NB4 (cell line): ENCODE measurements around the gene EVA1C.

Experiments
- DNase-seq: peaks from one replicate; pipeline ENCODE4 v3.0.0; 2010; ENCODE audit warnings: low read depth
- H3K4me3 ChIP-seq: one replicate; pipeline ENCODE4 v1.5.1; 2011; ENCODE audit warnings: mild to moderate bottlenecking, low read depth, low read length, moderate library complexity
- MYC ChIP-seq: IDR thresholded peaks from 2 replicates; pipeline ENCODE4 v1.6.1; 2011; ENCODE audit warnings: low read depth, low read length
- POLR2A ChIP-seq: IDR thresholded peaks from 2 replicates; pipeline ENCODE4 v1.6.1; 2011; ENCODE audit warnings: mild to moderate bottlenecking; ENCODE audit not compliant: insufficient read length; ENCODE audit errors: extremely low read depth
- TF ChIP-seq, protein P1 (sequence below): IDR thresholded peaks from one replicate; pipeline ENCODE4 v1.5.1; 2012; ENCODE audit warnings: low read depth, low read length
- TF ChIP-seq, protein P2 (sequence below): IDR thresholded peaks from 2 replicates; pipeline ENCODE4 v1.6.1; 2011; ENCODE audit warnings: low read depth, low read length

EVA1C gene

DNA sequence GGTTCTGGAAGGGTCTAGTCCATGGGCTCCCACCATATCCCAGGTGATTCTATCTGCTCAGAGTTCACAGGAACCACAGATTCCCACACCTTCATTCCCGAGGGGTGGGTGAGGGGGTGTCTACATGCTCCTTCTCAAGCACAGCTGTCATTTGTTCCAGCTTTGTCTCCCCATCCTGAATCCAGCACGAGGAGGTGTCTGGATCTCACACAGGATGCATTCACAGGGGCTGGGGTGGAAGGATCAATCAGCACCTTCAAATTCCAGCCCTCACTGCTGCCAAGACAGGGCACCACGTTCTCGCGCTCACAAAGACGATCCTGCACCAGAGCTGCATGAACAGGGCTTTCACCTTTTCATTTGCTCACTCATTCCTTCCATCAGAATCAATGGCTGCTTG is 120.1 kb downstream of the EVA1C start:
- DNase-seq: no peak
- TF ChIP-seq MYC (no peak), POLR2A (no peak)
- TF ChIP-seq, protein P1, sequence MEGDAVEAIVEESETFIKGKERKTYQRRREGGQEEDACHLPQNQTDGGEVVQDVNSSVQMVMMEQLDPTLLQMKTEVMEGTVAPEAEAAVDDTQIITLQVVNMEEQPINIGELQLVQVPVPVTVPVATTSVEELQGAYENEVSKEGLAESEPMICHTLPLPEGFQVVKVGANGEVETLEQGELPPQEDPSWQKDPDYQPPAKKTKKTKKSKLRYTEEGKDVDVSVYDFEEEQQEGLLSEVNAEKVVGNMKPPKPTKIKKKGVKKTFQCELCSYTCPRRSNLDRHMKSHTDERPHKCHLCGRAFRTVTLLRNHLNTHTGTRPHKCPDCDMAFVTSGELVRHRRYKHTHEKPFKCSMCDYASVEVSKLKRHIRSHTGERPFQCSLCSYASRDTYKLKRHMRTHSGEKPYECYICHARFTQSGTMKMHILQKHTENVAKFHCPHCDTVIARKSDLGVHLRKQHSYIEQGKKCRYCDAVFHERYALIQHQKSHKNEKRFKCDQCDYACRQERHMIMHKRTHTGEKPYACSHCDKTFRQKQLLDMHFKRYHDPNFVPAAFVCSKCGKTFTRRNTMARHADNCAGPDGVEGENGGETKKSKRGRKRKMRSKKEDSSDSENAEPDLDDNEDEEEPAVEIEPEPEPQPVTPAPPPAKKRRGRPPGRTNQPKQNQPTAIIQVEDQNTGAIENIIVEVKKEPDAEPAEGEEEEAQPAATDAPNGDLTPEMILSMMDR: no peak
- TF ChIP-seq, protein P2, sequence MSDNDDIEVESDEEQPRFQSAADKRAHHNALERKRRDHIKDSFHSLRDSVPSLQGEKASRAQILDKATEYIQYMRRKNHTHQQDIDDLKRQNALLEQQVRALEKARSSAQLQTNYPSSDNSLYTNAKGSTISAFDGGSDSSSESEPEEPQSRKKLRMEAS: no peak

DNA sequence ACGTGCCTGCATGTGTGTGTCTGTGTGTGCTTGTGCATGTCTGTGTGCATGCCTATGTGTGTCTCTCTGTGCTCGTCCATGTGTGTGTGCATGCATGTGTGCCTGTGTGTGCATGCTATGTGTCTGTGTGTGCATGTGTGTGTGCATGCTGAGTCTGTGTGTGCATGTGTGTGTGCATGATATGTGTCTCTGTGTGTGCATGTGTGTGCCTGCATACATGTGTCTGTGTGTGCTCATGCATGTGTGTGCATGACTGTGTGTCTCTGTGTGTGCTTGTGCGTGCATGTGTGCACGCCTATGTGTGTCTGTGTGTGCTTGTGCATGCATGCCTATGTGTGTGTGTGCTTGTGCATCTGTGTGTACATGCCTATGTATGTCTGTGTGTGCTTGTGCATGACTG is 120.5 kb downstream of the EVA1C start:
- H3K4me3 ChIP-seq: no peak overlapping the region
- TF ChIP-seq MYC: no peak
- TF ChIP-seq, protein P1: no peak
- TF ChIP-seq, protein P2: no peak
- TF ChIP-seq POLR2A: no peak
- no peak for DNase-seq

More for the DNA sequence above, 120.1 kb downstream of the EVA1C start:
- H3K4me3 ChIP-seq: no peak overlapping the region

DNA sequence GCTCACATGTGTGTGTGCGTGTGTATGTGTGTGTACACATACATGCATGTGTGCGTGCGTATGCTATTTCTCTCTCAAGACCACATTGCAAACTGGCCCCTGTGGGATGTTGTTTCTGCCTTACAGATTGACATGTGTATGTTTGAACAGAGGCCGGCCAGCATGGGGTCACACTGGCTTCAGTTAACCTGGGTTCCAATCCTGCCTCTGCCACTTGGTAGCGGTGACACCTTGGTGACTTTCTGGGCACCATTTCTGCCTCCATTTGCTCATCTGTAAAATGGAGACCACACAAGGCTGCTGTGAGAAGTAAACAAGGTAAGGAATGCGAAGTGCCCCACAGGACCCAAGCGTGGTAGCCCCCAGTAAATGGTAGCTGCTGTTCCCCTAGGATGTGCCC is 121.1 kb downstream of the EVA1C start:
- H3K4me3 ChIP-seq: no peak overlapping the region
- no peak for DNase-seq
- TF ChIP-seq, protein P2: no peak
- TF ChIP-seq POLR2A (no peak), MYC (no peak)
- TF ChIP-seq, protein P1: no peak

DNA sequence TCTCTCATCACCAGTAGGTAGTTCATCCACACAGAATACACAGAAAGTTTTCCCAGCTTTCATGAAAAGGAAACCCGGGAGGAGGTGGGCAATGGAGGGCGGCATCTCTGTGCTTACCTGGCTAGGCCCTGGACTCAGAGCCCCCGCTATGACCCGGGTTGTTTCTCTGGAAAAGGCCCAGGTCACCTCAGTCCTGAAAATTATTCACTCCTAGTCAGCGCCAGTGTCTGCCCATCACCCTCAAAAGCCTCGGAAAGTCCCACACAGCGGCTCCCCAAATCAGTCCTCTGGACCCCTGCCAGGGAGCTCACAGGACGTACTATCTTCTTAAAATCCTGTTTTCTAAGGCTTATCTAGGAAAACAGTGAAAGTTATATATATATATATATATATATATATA is 121.6 kb downstream of the EVA1C start:
- no peak overlapping the region for H3K4me3 ChIP-seq
- TF ChIP-seq POLR2A (no peak), MYC (no peak)
- TF ChIP-seq, protein P2: no peak
- TF ChIP-seq, protein P1: no peak
- no peak for DNase-seq

DNA sequence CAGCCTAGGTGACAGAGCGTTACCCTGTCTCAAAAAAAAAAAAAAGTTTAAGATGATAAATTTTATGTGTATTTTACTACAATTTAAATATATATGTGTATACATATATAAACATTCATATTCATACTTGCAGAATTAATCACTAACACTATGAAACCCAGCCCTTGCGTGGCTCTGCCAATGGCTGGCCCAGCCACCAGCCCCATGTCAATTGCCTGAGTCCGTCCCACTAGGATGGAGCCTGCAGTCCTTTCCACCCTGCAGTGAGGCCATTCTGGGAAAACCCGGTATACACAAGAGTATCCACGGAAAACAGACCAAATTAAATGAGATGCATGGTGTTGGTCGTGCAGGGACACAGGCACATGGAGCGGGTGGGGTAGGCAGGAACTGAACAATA is 123.1 kb downstream of the EVA1C start:
- no peak overlapping the region for H3K4me3 ChIP-seq
- no peak for DNase-seq
- TF ChIP-seq, protein P2: no peak
- TF ChIP-seq, protein P1: no peak
- TF ChIP-seq MYC (no peak), POLR2A (no peak)

DNA sequence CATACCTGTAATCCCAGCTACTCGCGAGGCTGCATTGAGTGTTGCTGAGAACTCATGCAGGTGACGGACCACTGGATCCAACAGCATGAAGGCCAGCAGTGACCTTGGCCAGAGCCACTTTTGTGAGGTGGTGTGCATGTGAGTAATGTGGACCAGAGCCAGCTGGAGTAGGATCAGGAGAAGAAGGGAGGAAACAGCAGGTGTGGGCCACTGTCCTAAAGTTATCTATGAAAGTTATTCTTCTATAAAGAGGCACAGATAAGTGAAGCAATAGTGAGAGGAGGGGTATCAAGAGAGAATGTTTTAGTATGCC is 125.0 kb downstream of the EVA1C start:
- H3K4me3 ChIP-seq: no peak overlapping the region
- DNase-seq: no peak
- TF ChIP-seq, protein P2: no peak
- TF ChIP-seq, protein P1: no peak
- TF ChIP-seq MYC: no peak
- no peak for TF ChIP-seq POLR2A
